Activated T-helper 1 cell treated with anti-CD3 and anti-CD28 coated beads, Interleukin-2, amount 50 U/mL, for 16 hours (primary cell): ENCODE measurements around the gene HOXC12.

Experiments
- DNase-seq, 2 donors: peaks; one replicate each; pipeline ENCODE4 v3.0.0-alpha.2; 2020; ENCODE audit warnings: low read depth in 1 of 2, low spot score in 1 of 2

HOXC12 gene

GRCh38 chr12:54006559-54007220 is 52.0 kb downstream of the HOXC12 start:
- no peak for DNase-seq

- no peak for DNase-seq
Measured at GRCh38 chr12:54007538-54008259, 53.0 kb downstream of the HOXC12 start.

GRCh38 chr12:54008260-54008552 is 53.5 kb downstream of the HOXC12 start:
- DNase-seq = no peak
